IPS-NIHi7 (cell line): Measurements from ENCODE around the gene MRGPRF.
"Not testable (repeated sequence)": the region's sequence is repeated elsewhere in the genome, so short reads cannot be mapped to it uniquely, and the experiment has no call there.

Experiments used
- DNase-seq: peaks from one replicate; pipeline ENCODE4 v3.0.0; 2012; ENCODE audit warnings: mixed read lengths; ENCODE audit errors: extremely low spot score

The MRGPRF gene

DNA sequence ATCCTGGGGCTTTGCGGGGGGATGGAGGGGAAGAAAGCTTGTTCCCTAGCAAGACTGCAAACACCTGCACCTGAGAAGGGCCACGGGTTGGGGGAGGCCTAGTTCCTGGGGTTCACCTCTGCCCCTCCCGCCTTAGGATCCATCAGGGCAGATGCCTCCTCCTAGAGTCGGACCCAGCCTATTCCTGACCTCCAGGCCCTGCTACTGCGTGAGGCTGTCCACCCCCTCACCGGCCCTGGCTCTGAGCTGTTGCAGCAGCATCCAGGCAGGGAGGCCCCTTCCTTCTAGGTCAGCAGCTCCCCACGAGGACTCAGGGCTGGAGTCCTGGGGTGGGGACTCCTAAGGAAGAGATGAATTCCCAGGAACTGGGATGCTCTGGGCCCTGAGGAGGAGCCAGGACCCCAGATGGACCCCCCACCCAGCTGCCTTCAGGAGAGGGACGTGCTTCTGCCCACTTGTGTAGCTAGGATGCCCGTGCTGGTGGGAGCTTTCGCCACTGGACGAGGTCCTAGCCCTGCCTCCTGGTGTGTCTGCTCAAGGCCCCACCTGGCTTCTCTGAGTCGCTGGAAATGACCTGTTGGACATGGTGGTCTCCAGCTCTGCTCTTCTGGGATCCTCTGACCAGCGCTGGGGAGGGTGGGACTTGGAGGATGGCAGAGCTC lies 10.3 kb downstream of the MRGPRF start:
- DNase-seq = no peak

DNA sequence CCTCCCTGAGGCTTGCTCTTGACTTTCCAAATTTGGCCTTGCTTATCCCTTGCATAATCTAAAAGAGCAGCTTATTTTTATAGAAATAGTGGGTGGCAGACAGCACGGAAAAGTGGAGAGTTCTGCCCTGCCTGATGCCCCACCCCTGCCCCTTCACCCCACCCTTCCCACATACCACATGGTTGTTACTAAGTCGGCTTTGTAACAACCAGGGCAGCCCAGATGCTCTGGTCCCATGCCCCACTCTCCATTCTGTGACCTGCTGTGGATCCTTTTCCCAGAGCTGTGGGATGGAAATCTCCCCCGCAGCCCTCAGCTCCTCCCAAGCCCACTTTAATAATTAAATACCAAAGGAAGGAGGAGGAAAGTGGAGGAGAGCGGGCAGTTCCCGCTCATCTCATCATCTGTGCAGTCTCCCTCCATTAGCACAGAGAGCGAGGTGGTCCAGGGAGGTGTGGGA lies 10.9 kb downstream of the MRGPRF start:
- no peak for DNase-seq

DNA sequence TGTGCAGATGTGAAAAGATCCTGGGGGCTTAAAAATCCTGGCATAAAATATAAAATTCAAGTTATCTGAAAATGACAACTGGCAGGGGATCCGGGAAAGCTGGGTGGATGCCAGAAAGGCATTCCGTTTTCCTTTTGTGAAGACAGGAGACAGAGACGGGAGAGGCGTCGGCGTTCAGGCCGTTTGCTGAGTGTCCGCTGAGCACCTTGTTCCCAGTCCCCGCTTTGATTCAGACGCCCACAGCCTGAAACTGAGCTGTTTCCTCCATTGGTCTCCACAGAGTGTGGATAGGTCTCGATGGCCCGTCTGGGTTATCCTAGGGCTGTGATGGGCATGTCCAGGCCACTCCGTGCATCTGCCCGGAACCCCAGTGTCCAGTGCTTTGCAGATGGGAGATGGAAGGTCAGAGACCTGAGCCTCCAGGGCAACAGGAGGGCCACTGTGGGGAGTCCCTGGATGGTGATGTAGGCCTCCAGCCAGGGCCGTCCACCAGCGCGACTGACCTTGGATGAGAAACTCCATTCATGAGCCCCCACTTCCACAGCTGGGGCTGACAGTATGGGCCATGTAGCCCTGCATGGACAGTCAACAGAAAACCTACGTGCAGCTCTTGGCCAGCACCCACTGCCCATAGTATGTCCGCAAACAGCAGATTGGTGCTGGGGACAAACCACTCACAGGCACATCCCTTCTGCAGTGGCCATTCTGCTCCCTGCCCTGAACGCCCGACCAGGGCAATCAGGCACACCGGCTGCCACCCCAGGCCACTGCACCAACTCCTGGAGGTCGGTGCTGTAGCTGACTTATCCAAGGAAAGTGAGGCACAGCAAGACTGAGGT lies 11.6 kb downstream of the MRGPRF start:
- no peak for DNase-seq

DNA sequence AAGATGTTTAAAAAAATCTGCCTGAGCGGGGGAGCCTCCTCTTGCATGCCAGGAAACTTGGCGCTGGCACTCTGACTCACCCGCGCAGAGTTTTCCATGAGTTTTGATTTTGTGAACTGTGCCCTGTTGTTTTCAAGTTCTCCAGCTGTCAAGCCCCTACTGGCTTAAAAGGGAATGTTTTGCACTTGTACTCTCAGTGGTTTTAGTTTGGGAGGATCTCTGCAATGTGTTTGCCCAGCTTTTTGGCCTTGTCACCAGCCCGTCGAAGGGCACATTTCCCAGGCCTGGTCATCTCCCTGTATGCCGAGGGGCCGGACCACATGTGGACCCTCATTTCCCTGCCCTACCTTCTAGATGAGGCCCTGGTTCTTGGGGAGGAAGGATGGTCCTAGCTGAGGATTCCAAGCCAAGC lies 12.2 kb downstream of the MRGPRF start:
- no peak for DNase-seq

DNA sequence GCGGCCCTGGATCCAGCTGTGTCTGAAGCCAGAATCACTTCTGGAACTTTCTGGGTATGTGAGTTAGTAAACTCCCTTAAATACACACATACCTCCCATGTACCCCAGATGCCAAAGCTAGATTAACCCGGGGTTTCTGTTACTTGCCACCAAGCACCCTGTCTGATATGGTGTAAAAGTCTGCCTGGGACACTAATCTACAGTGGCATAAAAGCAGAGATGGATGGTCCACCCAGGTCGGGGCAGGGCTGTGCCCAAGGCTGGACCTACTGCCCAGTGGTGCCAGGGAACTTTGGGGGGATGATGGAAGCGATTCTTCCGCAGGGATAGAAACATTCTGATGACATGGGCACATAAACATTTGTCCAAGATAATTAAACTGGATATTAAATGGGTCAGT lies 12.7 kb downstream of the MRGPRF start:
- DNase-seq = no peak

DNA sequence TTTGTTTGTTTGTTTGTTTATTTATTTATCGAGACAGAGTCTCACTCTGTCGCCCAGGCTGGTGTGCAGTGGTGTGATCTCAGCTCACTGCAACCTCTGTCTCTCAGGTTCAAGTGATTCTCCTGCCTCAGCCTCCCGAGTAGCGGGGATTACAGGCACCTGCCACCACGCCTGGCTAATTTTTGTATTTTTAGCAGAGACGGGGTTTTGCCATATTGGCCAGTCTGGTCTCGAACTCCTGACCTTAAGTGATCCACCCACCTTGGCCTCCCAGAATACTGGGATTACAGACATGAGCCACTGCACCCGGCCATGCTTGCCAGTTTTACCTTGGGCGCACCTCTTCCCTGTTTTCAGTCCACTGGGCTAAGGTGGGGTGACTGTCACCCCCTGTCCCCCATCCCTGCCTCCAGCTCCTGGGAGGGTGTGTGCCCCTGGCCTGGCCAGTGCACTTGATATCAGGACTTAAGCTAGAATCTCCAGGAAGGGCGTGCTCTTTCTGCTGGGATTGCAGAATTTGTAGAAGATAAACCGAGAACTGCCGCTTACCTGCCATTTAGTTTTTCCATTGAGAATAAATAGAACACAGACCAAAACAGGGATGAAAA lies 13.2 kb downstream of the MRGPRF start:
- not testable (repeated sequence) for DNase-seq

DNA sequence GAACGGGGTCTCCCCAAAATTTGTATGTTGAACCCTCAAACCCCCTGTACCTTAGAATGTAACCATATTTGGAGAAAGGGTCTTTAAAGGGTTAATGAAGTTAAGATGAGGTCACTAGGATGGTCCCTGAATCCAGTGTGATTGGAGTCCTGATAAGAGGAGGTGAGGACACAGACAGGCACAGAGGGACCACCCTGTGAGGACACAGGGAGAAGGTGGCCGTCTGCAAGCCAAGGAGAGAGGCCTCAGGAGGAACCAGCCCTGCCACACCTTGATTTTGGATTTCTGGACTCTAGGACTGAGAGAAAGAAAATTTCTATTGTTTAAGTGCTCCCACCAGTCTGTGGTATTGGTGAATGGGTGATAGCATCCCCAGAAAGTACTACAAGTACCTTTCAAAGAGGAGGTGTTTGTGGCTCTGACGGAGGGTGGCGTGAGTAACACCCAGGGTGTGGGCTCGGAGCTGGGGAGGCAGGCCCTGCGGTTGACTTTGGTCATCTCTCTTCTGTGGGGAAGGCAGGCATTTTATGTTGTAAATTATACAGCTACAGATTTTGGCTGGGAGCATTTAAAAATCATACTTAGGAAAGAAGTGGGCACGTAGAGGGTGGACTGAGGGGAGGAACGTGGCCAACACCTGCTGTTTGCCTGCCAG lies 13.8 kb downstream of the MRGPRF start:
- DNase-seq = no peak

DNA sequence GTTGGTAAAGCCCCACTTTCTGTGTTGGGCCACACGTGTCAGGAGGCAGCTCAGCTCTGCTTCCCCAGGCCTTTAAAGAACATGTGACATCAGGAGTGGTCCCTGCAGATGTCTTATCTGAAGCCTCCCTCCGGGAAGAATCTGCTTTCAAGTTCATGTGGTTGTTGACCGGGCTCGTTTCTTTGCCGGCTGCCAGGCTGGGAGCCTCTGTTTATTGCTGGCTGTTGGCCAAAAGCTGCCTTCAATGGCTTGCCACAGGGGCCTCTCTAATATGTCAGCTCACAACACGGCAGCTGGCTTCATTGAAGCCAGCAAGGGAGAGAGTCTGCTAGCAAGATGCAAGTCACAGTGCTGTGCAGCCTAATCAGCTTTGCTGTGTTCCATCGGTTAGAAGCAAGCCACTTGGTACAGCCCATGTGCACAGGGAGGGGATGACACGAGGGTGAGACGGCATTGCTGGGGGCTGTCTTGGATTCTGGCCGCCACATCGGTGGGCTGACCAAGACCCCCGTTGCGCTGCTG lies 14.6 kb downstream of the MRGPRF start:
- DNase-seq = no peak

DNA sequence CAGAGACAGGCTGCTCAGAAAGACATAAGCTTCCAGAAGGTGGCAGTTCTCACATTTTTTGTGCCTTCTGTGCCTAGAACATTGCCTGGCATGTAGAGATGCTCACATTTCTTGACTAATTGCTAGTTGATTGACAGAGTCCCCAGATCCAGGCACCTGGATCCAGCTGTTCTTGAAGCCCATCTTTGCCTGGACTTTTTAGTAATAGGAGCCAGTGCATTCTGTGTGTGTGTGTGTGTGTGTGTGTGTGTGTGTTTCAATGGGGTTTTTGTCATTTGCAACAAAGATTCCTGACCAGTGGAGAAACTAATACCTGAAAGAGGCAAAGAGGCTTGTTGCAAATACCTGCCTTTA lies 15.1 kb downstream of the MRGPRF start:
- DNase-seq = no peak

DNA sequence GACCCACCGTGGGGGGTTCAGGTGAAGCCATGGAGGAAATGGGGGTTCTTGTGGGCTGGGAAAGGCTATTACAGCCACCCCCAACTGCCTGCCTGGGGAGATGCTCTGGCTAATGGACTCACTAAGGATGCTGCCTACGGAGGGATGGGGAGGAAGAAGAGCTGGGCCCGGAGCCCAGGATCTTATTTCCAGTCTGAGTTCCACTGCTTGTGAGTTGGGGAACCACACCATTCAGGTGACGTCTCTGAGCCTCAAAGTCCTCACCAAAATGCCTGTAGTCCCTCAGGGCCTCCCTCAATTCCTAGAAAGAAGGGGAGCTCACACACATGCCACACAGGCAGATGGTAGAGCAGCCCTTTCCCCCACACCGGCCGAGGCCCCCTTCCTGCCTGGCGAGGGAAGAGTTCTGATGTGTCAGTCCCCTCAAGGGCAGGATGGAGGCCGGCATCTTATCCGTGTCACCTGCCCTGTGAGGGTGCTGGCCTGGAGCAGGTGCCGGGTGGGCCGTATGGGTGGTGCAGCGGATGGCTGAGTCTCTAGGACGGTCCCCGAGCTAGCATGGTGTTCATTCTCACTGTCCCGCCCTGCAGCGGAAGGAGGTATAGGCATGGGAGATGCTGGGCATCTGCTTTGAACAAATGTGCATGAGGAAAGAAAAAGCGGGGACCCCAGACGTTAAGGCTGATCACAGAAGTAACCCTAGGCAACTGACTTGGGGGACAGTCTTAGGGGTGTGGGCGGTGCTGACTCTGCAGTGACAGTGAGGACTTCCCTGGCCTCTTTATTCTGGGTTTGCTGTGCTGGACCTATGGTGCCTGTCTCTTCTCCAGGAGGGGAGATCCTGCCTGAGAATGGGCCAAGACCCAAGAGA lies 15.7 kb downstream of the MRGPRF start:
- no peak for DNase-seq

DNA sequence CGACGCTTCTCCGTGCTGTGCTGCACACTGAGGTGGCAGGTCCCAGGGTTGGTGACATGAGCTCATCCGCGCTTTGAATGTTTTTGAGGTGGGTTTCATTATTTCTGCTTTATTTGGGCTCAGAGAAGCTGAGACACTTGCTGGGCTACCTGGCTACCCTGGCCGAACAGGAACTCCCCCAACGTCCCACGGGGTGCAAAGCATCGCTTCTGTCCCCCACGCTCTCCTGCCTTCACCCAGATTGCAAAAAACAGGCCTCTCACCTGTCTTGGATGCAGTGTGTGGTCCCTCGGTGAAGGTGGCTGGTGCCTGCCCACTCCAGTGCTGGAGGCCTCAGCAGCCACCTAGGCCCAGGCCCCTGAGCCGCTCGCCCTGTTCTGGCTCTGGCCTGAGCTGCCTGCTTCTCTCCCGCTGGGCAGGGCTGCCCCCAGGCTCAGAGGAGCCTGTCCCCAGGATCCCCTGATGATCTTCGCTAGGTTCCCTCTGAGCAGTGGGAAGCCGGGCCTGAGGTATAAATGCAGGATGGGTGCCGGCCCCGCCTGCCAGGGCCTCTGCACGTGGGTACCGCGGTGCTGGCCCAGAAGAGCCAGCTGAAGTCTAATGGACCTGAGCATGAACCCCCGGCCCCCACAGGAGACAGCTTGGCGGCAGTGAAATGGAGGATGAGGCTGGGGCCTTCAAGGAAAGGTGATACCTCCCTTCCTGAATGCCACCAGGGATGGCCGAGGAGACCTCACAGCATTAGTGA lies 16.5 kb downstream of the MRGPRF start:
- DNase-seq = no peak

DNA sequence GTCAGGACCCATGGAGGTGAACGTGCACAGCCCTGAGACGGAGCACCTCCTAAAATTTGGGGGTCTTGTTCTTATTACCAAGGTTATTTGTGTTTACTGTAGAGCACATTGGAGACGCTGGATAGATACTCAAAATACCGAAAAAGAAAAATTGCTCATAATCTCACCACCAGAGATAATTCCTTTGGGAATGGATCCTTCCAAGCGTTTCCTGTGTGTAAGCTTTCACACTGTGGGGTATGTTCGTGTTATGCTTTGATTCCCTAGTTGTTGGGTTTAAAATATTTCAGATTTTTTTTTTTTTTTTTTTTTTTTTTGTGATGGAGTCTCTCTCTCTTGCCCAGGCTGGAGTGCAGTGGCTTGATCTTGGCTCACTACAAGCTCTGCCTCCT lies 18.2 kb downstream of the MRGPRF start:
- DNase-seq = peak; percentile 2

DNA sequence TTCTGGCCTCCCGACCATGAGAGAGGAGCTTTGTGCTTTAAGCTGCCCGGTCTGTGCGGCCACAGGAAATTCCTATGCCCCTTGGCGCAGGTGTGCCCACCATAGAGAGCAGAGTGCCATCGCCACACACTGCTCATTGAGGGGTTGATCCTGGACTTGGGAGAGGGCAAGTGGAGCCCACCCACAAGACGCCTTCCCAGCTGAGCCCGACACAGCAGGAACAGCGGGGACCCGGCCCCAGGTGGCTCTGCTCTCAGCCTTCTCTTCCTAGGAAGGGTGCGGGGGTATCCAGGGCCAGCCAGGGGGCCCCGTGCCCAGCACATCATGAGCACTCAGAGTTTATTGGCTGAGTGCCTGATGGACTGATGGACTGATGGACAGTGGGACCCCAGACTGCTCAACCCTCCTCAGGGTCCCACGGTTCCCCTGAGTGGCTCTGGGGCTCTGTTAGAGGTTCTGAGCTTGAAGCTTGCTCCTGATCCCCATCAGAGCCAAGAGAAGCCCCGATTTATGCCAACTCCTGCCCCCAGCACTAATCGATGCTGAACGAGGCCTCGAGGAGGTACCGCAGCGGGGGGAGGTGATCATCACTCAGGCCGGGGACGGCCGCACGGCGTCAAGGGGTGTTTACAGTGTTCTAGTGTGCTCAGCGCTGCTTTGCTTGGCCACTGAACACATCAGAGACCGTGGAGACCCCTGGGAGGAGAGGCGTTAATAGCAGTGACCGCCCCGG lies 18.7 kb downstream of the MRGPRF start:
- peak; percentile 6 for DNase-seq

DNA sequence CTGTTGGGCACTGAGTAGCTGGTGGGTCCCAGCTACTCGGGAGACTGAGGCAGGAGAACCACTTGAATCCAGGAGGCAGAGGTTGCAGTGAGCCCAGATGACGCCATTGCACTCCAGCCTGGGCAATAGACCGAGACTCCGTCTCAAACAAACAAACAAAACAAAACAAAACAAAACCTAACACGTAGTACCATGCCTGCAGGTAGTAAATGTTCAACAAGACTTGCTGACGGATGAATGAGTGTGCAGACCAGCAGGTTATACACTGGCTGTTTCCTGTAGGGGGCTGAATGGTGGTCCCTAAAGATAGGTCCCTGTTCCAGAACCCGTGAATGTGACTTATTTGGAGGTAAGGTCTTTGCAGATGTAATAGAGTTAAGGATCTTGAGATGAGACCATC lies 19.5 kb downstream of the MRGPRF start:
- no peak for DNase-seq

DNA sequence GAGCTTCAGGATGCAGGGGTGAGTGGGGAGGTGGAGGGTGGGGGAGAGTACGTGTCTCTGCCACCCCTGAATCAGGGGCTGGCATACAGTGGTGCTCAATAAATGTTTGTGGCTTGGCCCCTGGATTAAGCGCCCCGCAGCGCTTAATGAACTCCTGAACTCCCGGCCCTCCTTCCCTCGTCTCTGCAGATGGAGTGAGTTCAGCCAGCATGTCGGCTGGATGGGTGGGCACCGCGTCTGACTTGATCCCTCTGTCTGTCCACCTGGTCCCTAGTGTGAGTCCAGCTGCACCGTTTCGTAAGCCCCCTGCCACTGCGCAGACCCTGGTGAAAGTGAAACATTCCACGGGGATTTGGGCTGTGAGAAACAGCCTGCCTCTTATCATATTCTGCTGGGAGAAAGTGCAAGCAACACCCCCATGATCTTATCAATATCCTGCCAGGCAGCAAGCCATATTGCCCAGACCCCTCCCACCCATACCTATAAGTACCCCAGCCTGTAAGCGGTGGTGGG lies 20.2 kb downstream of the MRGPRF start:
- no peak for DNase-seq

DNA sequence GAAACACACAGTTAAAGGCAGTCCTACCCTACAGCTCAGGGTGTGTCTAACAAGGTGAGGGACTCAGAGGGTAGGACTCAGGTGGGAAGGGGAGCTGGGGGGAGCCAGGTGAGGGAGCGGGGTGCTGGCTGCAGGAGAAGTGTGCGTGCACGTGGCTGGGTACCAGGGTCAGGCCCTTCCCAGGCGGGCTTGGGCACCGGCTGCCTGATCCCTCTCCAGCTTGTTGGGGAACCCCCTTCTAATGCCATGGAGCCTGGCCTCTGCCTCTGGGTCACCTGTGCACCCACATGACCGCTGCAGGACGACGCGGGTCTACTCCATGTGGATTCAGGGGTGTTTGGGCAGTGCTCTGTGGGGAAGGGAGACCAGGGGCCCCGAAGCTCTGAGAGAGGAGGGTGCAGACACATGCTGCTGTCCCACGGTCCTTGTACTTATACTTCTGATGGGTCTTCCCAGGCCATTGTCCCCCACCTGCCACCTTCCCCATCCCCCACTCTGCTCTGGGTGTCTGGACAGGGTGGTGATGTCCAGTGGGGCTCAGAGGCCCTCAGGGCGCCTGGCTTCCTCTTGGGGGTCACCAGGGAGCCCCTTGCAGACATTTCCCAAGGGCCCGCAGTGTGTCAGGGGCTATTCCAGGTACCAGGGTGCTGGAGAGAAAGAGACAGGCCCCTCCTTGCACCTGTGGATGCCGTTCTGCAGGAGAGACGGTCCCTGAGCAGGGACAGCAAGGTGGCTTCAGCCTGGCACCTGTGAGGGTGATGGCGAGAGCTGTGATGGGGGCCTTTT lies 21.9 kb downstream of the MRGPRF start:
- no peak for DNase-seq

DNA sequence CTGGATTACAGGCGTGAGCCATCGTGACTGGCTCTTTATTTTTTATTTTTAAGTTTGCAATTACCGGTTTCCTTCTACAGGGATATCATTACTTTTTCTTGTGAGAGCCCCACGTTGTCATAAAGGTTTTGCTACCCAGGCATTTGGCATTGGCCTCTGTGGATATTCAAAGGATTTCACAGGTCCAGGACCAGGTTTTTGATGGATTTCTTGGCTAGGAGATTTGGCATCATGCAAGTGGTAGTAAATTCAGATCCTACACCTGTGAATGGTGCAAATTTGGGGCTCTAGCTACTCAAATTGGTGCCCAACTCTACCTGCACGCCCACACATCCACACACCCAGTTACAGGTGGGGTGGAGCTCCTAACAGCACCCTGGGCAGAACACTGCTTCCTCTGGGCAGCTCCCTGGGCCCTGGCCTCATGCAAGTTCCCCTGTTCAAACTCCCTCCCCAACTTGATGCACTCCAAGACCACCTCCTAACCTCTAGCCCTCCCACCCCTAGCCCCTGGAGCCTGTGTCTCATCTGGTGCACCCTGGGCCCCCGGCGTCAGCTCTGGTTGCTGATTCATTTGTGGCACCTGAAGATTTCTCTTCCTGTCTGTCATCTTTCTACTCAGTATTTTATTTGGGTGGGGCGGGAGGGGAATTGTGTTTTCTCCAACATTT lies 23.0 kb downstream of the MRGPRF start:
- DNase-seq = peak; percentile 7

DNA sequence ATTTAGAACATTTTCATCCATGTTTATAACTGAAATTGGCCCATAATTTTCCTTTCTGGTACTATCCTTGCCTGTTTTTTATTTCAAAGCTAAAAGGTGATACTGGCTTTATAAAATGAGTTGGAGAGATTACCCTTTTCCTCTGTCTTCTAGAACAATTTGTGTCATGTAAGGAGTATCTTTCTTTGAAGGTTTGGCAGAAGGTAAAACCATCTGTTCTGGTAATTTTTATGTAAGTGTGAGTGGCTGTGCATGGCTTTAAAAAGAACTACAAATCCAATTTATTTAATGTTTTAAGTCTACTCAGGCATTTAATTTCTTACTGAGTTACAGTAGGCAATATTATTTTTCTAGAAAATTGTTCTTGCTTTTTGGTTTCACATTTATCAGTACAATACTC lies 24.6 kb downstream of the MRGPRF start:
- DNase-seq = no peak
